ENCODE measurements around the gene MSI2.
A peak's percentile ranks its signal among the peaks of the same experiment; 100 is the strongest.

Gene MSI2

GRCh38 chr17:57532966-57533365 is 276.6 kb downstream of the MSI2 start:
- no peak for DNase-seq

GRCh38 chr17:57533684-57534305 is 277.5 kb downstream of the MSI2 start:
- peak in 1 of 2 donors; percentile 17 for DNase-seq

- DNase-seq, result no peak
These were observed 278.5 kb downstream of the MSI2 start for GRCh38 chr17:57534863-57535248.

- no peak for DNase-seq
These were observed 279.1 kb downstream of the MSI2 start for GRCh38 chr17:57535249-57535966.

- no peak for DNase-seq
These were observed 280.0 kb downstream of the MSI2 start for GRCh38 chr17:57536289-57536688.

GRCh38 chr17:57536789-57537523 is 280.6 kb downstream of the MSI2 start:
- DNase-seq, result no peak

- DNase-seq, result no peak
These were observed 281.4 kb downstream of the MSI2 start for GRCh38 chr17:57537524-57538410.

GRCh38 chr17:57538736-57539456 is 282.6 kb downstream of the MSI2 start:
- no peak for DNase-seq

- no peak for DNase-seq
These were observed 283.4 kb downstream of the MSI2 start for GRCh38 chr17:57539529-57540301.

- no peak for DNase-seq
These were observed 284.3 kb downstream of the MSI2 start for GRCh38 chr17:57540596-57540995.

GRCh38 chr17:57541049-57541448 is 284.7 kb downstream of the MSI2 start:
- DNase-seq, result no peak

- peak; percentile 69 to 70 for DNase-seq
These were observed 285.4 kb downstream of the MSI2 start for GRCh38 chr17:57541472-57542394.

GRCh38 chr17:57542510-57542909 is 286.2 kb downstream of the MSI2 start:
- DNase-seq, result no peak

GRCh38 chr17:57543230-57543629 is 286.9 kb downstream of the MSI2 start:
- DNase-seq, result no peak

GRCh38 chr17:57544401-57544800 is 288.1 kb downstream of the MSI2 start:
- no peak for DNase-seq

- DNase-seq, result no peak
These were observed 288.6 kb downstream of the MSI2 start for GRCh38 chr17:57544834-57545463.

- no peak for DNase-seq
These were observed 289.5 kb downstream of the MSI2 start for GRCh38 chr17:57545731-57546342.

GRCh38 chr17:57548421-57549410 is 292.4 kb downstream of the MSI2 start:
- DNase-seq, result no peak

All from inflammatory macrophage (primary cell).